ENCODE results near the gene MAGEF1.

The MAGEF1 gene

DNA sequence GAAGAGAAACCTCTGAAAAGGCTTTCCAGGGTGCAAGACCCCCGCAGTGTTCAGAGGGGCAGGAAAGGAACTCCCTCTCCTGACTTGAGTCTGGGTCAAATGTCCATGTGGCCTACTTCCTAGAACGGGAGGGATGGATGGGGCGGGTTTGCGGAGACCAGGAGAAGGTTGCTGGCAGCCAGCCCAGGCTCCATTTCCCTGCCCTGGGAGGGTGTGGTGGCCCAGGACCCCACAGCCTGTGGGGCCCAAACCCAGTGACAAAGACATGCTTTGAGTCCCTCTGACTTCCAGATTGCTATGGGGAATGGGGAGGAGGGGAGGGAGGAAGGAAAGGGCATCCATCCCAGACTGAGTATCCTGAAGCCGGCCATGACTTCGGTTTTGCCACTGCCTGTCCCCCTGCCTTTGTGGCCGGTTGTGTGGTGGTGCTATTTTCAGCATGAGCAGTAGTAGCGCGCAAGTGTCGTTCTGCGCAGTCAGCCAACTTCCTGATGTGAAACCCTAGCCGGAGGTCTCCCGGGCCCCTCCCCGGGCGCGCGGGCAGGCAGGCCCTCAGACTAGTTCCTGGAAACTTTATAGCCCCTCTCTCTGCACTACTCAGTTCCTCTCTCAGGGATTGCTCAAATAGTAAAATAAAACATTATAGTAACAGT lies 24.4 kb downstream of the MAGEF1 start:
- no peak for DNase-seq

DNA sequence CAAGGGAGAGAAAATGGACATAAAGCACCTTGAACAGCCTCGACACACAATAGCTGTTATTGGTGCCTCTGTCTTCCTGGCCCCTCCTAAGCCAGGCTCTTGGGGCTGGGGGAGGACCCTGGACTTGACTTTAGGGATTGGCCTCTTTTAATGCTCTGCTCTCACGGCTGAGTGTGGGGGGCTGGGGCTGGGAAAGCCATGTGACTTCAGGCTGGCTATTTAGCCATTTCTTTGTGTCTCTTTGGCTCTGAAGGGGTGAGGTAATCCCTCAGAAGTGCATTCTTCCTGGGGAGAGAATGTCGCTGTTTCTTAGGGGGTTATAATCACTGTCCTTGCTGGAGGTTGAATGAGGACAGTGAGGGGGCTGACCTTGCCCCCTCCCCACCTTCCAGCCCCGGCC lies 26.2 kb downstream of the MAGEF1 start:
- DNase-seq = peak; percentile 28

DNA sequence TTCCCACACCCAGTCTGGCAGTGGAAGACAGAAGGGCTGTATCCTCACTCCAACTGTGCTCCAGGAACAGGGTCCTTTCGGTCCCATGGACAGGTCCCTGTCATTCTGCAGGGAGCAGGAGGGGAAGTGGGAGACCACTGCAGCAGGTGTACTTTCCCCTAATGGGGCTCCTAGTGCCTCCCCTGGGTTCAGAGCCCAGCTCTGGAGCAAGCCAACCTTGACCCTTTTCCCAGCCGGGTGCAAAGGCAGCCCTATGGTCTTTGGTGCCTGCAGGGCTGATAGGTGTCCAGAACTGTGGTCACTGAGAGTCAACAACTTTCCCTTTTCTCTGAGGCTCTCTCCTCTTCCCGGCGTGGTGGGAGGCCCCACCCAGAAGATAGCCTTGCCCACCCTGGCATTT lies 26.8 kb downstream of the MAGEF1 start:
- no peak for DNase-seq

DNA sequence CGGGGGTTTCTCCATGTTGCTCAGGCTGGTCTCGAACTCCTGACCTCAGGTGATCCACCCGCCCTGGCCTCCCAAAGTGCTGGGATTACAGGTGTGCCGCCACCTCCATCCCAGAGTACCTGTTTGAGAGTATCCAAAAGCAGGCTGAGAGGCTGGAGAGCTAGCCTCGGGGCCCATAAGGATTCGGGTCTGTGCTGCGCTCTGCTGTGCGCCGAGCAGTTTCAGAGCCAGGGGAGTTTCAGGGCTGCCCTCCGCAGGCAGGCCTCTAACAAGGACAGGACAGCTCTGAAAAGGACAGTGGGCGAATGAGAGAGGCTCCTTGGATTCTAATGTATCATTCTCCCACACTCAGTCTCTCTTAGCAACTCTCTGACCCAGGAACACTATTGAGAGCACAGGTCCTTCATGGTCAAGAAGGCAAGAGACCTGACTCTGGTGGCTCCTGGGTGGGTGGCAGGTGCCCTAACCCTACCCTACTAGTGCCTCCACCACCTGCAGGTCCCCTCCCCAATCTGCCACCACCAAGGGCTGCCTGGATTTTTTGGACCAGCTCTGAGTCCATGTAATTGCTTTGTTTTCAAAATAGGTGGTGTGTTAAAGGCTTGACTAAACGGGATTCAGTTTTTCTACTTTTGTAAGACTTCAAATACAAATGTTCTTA lies 27.8 kb downstream of the MAGEF1 start:
- DNase-seq = no peak

DNA sequence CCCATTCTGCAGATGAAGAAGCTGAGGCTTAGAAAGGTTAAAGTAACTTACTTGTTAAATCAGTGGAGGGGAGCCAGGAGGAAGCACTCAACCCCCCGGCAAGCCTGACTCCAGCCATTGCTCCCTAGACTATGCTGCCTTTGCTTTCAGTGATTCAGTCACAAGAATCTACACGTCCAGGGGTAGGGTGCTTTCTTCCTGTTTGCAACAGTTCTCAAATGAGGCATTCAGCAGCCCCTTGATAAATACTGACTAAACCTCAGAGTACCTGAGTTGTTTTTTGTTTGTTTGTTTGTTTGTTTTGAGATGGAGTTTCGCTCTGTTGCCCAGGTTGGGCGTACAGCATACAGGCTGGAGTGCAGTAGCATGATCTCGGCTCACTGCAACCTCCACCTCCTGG lies 28.6 kb downstream of the MAGEF1 start:
- DNase-seq = no peak

DNA sequence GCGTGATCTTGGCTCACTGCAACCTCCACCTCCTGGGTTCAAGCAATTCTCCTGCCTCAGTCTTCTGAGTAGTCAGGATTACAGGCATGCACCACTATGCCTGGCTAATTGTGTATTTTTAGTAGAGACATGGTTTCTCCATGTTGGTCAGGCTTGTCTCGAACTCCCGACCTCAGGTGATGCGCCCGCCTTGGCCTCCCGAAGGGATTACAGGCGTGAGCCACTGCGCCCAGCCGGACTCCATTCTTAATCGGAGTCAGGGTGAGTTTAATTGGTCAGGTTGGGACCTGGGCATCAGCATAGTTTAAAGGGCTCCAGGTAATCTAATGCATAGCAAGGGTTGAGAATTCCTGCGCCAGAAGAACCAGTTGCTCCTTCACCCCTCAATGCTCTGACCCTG lies 29.2 kb downstream of the MAGEF1 start:
- DNase-seq = no peak

DNA sequence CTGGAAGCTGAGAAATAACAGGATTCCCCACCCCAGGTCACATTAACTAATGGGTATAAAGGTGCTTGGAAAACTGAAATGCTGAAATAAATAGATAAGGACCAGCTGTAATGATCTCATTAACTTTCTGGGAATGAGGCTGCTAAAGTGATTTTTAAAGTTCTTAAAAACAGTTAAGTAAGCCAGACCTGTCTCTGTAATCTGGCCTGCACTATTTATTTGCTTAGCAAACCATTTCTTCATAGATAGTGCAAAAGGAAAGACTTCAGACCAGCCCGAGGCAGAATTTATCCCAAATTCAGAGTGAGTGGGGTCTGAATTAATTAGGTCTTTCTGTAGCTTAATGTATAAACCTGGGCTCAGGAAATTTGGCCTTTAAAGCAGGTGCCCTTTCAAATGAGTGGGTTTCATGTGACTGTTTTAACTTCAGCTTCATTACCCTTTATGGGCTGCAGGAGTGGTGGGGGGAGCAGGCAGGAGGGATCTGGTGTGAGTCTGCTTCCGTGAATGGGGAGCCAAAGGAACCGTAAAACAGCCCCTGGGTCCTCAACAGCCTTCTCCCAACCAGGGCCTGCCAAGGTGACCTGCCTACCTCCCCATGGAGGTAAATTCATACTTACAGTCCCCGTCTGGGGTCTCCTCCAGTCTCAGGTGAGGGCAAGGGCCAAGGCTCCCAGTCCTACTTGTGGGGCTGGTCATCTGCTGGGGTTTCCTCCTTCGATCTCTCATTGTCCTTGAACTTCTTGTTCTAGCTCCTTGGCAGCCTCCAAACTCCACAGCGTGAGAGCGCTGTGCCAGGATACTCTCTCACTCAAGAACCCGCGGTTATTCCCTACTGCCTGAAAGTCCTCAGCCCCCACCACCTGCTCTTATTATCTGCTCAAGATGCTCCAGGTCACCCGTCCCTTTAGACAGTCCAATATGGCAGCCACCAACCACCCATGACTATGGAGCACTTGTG lies 31.2 kb downstream of the MAGEF1 start:
- DNase-seq = no peak

DNA sequence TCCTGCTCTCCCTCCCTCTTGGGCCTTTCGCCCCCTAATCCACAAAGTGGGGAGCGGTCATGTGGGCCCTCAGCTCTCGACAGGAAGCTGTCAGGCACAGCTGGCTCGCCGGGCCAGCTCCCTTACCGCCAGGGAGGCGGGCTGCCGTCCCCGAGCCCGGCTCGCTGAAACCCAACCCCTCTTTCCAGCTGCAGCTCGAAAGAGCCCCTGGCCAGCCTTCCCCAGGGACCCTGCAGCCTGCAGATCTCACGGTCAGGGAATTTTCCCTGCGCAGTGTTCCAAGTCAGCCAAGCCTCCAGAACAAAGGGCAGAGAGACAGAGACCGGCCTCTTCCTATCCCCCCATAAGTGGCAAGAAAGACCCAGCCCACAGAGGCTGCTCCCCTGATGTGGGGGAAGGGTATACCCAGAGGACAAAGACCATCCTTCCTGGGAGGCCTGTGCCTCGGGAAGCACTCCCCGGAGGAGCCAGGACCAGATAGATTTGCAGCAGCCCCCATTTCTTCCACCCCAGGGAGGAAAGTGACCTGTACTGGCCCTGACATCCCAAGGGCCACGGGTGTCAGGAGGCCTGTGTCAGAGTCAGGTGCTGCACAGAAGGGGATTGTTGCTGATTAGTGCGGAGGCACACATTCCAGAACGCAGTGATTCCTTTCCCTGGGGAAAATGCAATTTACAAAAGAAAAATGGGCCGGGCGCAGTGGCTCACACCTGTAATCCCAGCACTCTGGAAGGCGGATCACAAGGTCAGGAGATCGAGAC lies 32.6 kb downstream of the MAGEF1 start:
- peak; percentile 50 for DNase-seq

DNA sequence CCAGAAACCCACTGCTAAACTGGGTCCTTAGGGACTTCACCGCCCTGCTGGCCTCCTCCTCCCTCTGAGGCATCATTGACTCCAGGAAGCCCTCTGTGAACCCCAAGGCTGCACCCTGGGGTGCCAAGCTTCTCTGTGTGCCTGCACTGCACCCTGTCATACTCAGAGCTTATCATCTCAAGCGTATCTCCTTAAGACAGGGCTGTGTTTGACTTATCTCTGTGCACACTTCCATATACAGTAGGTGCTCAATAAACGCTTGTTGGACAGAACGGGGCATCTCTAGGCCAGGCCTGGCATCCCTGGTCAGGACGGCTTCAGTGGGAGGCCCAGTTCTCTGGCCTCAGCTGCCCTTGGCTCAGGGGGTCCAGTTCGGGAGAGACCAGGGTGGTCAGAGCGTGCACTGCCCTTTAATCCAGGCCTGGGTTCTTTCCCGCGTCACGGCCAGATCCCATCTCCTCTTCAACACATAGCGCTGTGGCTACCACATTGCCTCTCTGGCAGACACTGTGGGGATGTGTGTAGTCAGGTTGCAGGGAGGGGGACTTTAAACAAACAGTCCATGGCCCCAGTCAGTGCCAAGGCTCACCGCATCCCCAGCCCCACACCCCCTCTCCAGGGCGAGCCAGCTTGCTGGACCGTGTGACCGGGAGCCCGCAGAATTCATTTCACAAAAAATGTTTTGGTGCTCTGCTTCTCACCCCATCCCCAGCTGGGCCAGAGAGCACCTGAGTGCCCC lies 33.4 kb downstream of the MAGEF1 start:
- no peak for DNase-seq

DNA sequence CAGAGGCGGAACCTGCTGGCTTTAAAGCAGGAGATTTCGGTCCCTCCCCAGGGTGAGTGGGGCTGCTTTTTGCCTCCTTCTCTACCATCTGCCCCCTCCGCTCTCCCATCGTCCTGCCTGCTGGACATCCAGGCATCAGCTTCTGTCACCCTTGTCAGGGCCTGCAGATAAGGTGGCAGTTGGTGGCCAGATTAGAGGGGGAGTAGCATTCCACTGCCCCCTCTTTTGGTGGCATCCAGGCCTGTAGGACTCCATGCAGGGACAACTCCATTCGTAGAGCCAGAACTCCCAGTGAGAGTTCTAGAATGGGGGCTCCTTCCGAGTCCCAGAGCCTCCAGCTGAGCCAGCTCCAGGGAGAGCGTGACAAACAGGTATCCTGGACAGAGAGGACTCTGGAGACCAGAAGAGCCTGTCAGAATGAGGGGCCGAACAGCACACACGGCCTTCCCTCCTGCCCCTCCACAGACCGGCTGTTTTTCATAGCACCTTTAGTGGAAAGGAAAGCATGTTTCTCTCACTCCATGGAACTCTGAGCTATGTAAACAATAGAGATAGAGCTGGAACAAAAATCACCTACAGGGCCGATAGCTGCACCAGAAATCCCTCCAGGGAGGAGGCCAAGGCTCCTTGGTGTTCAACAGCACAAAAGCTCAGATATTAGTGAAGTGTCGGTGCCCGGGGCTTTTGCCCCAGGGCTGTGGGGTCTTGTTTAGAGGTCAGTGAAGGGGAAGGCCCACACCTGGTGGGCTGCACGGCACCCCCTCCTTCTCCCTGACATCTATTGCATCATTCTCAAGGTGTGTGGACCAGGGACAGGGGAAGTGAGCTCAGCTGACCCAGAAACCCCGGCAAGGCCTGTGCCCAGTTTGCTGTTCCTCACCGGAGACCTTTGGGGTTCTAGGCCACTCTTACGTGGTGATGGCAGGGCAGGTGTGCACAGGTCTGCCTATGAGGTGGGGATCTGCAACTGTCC lies 34.2 kb downstream of the MAGEF1 start:
- DNase-seq = no peak

DNA sequence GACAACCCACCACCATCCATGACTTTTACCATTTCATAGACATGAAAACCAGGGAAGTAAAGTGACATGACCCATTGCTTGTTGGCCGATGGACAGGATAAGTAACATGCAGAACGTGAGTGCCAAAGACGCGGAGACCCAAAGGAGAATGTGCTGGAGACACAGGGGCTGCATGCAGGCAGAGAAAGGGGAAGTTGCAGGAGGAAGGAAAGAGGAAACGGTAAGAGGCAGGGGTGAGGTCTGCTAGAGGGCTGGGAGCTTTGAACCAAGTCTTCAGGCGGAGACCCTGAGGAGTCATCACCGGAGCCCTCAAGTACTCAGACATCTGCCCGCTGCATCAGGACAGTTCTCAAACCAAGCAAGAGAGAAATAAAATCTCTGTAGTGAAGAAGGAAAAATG lies 34.9 kb downstream of the MAGEF1 start:
- no peak for DNase-seq

DNA sequence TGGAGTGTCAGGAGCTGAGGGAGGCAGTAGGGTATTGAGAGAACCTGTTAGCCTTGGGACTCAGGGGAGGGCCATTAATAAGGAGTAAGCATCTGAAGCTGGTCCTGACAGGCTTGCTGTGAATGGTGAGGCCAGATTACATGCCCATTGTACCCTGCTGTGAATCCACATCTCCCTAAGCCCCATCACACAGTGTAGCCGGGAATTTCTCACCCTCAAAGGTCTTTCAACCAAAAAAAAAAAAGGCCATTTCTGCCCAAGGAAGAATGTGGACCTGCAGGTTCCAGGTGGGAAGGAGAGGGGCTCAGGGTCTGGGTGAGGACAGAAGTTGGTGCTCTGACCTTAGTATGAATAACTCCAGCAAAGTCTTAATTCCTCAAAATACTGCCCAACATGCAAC lies 37.2 kb downstream of the MAGEF1 start:
- DNase-seq = no peak

DNA sequence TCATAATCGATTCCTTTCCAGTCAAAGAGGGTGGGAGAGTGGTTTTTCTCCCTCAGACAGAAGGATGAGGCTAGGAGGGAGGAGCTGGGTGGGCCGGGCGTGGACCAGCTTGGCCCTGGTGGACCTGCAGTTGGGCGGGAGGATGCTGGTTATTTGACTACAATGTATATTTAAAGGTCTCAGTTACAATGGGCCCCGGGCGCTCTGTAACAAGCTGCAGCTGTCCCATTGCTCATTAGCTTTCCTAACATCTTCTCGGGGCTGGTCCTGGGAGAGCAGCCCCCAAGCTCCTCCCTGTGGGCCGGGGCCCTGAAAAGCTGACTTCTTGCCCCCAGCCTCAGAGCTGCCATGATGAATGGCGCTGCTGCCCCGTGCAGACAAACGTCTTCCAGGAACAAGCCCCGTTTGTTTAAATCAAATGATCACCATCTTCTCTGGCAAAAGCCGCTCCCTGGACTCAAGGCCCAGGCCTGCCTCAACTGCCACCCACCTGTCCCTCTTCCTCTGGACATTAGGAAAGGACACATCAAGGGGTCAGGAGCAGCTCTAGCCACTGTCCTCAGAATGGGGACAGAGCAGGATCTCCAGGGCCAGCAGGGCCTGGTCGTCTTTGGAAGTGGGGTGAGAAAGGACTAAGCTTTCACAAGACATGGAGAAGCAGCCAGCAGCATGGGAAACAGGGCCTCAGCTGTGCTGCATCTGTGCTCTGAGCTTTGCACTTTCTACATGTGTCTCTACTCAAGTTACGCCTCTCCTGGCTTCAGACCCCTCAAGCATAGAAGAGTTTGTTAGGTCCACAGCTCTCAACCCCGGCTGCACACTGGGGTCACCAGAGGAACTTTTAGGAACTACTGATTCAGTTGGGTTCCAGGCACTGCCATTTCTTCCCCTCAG lies 38.6 kb downstream of the MAGEF1 start:
- DNase-seq = no peak

DNA sequence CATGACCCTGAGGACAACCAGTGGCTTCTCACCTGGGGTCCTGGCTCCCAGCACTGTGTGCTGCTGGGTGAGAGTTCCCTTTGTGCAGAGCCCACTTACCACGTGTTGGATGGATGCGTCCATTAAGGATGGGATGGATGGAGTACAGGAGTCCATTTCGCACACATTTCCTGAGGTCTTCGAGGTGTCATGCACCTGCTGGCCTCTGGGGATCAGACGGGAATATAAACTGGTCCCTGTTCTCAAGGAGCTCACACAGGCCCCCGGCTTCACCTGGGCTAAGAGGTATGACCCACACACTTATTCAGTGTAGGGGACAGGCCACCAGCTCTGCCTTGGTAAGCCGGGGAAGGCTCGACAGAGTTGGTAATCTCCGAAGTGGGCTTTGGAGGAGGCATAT lies 39.5 kb downstream of the MAGEF1 start:
- no peak for DNase-seq

DNA sequence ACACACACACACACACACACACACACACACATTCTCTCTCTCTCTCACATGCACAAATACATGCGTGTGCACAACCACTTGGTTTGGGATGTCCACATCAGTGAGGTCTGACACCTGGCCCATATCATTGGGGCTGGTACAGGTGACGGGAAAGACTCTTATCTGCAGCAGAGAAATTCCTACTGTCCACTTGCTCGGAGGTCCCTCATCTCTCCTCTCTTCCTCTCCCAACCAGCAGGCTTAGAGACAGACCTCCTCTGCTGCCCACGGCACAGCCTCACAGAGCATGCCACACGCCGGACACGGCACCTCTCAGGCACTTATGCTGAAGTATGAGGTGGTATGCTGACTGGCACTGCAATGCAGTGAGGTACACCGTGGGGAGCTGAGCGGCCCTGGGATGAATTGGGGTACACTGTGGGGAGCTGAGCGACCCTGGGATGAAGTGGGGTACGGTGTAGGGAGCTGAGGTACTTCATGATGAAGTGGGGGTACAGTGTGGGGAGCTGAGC lies 41.7 kb downstream of the MAGEF1 start:
- no peak for DNase-seq

DNA sequence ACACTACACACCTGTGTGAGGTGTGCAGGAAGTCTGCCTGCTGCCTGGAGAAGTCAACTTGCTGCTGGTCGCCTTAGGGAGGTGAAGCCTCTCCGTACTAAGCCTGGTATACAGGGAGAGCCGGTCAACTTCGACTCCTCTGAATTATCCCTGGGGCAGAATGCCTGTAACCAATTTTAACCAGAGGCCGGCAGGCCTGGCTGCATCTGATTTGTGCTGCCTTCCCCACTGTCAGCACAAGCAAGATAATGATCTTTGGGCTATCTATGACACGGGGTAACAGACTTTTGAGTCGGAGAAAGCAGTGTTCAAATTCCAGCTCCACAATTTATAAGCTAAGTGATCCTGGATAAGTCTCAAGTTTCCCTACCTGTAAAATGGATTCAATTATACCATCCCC lies 42.3 kb downstream of the MAGEF1 start:
- DNase-seq = no peak

DNA sequence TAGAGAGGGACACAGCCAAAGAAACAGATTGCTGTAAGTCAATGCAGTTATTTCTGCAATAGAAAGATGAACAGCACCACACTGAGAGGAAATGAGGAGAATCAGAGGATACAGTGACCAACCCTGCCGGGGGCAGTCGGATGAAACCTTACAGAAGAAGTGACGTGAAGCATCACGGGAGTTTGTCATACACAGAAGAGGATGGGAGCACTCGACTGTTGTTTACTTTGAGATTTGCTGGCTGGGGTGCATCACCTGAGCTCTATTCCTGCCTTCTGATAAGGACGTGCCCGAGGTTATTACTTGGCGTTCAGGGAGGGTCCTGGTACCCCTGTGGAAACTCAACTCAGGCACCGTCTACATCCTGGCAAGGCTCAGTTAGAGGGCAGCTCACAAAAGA lies 45.4 kb downstream of the MAGEF1 start:
- DNase-seq = peak; percentile 24

DNA sequence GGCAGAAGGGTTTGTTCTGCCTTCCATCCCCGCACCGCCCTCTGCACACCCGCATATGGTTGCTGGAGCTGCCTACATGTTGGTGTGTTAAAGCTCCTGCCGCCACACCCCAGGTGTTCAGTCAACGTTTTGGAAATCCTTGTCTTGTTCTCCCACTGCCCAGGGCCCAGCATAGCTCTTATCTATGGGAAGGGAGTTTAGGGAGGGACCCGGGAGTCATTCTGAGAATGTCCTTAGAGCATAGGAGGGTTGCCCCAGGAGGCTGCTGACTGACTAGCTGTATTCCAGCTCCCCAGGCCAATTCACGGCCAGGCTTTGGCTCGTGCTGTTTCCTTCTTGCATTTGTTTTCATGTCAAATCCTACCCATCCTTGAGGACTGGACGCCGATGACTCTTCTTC lies 46.8 kb downstream of the MAGEF1 start:
- DNase-seq = no peak

DNA sequence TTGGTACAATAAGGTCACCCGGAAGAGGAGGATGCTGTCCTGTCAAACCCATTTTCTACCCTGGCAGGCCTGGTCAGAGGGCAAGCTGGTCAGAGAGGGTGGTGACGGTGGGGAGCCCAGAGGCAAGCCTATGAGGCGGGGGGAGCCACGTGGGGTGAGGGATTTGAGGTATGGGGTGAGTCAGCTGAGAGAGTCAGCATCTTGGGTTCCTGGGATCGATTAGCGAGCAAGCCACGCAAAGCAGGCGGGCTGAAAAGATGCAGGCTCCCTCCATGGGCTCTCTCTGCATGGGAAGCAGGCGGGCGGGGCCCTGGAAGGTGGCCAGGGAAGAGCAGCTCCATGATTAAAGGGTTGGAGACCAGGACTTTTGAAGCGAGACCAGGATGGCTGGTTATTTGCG lies 48.1 kb downstream of the MAGEF1 start:
- no peak for DNase-seq

DNA sequence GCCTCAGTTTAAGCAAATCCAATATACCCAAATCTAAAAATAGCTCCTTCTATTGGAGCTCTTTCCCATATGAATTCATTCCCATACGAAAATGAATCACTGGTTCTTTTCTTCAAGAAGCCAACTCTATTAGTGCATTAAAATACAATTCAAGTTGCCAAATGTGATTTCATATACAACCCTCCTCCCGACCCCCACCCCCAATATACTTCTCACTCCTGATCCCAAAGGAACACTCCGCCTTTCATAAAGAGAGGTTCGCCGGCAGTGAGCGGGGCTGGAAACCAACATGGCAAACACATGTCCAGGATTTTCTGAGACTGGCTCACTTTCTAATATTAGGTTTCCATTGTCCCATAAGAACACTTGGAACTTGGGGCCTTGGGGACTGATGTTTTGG lies 48.5 kb downstream of the MAGEF1 start:
- DNase-seq = no peak
